ENCODE results near the gene SPDYE16.
"Not testable (repeated sequence)": the region's sequence is repeated elsewhere in the genome, so short reads cannot be mapped to it uniquely, and the experiment has no call there.

DNA sequence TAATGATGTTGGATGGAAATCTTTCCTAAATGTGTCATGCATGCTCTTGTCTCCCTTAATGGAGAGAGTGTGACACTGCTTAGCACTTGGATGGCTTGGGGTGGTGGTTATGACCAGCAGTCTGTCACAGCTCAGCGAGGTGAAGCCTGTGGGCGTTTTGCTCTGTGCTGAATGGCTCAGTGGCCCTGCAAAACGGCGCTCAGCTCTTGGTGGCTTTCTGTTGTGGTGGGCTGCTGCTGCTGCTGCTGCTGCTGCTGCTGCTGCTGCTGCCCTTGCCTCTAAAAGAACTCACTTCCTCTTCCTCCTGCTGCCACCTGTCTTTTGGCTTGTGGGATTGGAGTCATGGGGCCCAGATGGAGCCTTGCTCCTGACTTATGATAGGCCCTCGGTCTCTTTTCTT lies 56.5 kb downstream of the SPDYE16 start:
- TF ChIP-seq FOXK2 (IDR thresholded peaks at IDR 0.05); LEF1 (IDR thresholded peaks at IDR 0.05; ENCODE audit: borderline replicate concordance); BHLHE40 (IDR thresholded peaks at IDR 0.05; ENCODE audit: borderline replicate concordance); FOXM1 (IDR thresholded peaks at IDR 0.05; ENCODE audit: borderline replicate concordance); ZNF384 (IDR thresholded peaks at IDR 0.05); CTBP1 (IDR thresholded peaks at IDR 0.05; ENCODE audit: borderline replicate concordance); SP1 (IDR thresholded peaks at IDR 0.05); HDGF (IDR thresholded peaks at IDR 0.05; ENCODE audit: borderline replicate concordance); SUZ12 (IDR thresholded peaks at IDR 0.05); ARNT (IDR thresholded peaks at IDR 0.05); NFRKB (IDR thresholded peaks at IDR 0.05): not testable (repeated sequence)

All from HEK293T (cell line).